Lung microvascular endothelial cell (primary cell): Measurements from ENCODE around the gene NACAD. TPM values are rescaled to one million over a fixed set of nuclear protein-coding genes. Genes with fewer than 3 reads are reported as not detected.

Source experiments
- DNase-seq, 2 donors: peaks; one replicate each; pipeline versions ENCODE4 v3.0.0 to v3.0.0-alpha.2; 2010; ENCODE audit warnings: low read depth in 2 of 2
- total RNA-seq: library from RNA; depleted of rRNA; stranded (reverse); fragments of >200 nt; gene quantifications from 2 replicates; pipeline ENCODE4 v1.2.1, GENCODE V29; 2014

Gene NACAD, protein sequence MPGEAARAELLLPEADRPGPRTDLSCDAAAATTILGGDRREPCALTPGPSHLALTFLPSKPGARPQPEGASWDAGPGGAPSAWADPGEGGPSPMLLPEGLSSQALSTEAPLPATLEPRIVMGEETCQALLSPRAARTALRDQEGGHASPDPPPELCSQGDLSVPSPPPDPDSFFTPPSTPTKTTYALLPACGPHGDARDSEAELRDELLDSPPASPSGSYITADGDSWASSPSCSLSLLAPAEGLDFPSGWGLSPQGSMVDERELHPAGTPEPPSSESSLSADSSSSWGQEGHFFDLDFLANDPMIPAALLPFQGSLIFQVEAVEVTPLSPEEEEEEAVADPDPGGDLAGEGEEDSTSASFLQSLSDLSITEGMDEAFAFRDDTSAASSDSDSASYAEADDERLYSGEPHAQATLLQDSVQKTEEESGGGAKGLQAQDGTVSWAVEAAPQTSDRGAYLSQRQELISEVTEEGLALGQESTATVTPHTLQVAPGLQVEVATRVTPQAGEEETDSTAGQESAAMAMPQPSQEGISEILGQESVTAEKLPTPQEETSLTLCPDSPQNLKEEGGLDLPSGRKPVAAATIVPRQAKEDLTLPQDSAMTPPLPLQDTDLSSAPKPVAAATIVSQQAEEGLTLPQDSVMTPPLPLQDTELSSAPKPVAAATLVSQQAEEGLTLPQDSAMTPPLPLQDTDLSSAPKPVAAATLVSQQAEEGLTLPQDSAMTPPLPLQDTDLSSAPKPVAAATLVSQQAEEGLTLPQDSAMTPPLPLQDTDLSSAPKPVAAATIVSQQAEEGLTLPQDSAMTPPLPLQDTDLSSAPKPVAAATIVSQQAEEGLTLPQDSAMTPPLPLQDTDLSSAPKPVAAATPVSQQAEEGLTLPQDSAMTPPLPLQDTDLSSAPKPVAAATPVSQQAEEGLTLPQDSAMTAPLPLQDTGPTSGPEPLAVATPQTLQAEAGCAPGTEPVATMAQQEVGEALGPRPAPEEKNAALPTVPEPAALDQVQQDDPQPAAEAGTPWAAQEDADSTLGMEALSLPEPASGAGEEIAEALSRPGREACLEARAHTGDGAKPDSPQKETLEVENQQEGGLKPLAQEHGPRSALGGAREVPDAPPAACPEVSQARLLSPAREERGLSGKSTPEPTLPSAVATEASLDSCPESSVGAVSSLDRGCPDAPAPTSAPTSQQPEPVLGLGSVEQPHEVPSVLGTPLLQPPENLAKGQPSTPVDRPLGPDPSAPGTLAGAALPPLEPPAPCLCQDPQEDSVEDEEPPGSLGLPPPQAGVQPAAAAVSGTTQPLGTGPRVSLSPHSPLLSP (N-terminal part only)
- total RNA-seq: 0.44 and 0.79 TPM in 2 replicates

DNA sequence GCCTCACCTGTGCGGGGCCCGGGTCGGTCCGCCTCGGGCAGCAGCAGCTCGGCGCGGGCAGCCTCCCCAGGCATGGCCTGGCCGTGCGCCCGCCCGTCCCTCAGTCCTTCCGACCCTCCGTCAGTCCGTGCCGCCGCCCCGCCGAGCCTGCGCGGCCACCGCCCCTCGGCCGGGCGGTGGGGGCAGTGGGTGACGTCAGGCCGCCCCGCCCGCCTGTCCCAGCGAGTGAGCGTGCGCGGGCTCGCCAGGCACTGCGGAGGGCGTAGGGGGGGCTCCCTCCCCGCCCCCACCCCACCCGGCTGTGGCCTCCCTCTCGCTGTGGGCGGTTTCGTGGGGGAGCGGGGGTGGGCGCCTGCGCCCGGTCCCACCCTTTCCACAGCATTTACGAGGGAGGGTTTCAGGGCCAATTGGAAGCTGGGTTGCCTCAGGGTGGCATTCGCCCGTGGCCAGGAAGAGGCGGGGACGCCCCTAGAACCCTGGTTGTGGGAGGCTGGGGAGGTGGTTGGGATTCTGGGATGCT, at the start of gene NACAD:
NACAD (minus strand) TSS at position 149 of the 520 bp plus-strand sequence; CDS start at position 74, 75 bp downstream.
- DNase-seq: peak in 1 of 2 donors; percentile 57

DNA sequence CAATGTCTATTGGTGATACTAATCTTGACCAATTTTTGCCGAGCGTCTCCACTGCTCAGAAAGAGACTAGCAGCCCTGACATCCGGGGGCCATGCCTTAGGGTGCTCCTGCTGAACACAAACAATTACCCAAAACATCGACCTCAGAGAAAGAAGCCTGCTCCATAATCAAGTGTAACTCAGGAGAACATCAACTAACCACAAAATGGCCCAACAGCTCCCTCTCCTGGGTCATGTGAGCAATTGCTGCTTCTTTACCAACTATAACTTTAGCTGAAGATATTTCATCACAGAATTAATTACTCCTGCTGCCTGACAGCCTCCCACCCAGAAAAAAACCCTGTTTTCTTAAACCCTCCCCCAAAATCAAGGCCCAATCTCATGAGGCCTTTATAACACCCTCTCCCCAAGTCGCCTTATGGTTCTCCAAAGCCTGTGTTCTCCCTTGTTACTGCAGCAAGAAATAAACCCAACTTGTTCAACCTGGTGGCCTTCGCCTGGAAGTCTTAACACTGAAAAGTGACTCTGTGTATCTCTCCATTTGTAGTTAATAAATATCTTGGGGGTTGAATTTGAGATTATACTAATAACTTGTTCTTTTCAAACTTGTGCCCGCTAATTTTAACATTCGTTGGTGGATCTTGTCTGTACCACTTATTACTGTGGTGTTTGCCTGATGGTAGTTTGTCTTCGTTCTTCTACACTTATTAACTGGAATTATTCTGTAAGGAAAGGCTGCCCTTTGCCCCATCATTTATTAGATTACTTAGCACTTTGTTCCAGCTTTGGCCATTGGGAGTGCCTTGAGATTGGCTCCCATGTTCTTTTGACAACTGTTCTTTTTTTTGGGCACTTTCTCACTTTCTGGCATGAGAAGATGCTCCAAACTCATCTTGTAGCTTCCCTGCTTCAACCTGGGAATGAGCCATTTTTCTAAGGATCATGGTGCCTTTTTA, 47.6 kb upstream of the NACAD start:
- peak; percentile 80 to 85 for DNase-seq

DNA sequence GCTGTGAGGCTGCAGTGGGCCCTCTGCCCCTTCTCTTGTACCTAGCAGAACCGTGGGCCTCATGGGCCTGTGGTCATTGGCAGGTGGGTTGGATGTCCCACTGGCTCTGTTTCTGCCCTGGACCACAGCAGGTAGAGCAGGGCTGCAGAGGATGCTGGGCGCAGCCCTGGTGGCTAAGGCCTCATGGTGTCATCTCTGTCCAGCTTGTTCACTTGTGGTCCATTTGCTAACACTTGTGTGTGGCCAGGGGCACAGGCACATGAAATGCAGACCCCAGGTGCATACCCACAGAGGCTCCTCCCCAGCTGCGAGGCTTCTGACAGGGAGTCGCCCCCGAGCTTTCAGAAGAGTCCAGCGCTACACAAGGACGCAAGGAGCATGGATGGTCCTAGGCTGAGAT, 45.1 kb upstream of the NACAD start:
- DNase-seq: no peak

DNA sequence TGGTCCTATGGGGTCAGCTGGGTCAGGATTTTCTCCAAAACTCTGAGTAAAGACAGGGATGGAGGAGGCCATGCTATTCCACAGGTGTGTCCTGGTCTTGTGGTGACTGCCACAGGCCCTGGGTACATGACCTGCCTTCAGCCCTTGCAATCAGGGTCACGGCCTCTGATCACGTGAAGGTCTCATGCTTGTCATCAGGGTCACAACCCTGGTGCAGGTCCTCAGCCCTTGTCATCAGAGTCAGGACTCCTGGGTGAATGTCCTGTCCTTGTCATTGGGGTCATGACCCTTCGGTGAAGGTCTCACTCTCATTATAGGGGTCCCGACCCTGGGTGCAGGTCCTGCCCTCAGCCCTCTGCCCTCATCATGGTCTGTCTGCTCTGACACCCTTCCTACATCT, 44.6 kb upstream of the NACAD start:
- DNase-seq: no peak

DNA sequence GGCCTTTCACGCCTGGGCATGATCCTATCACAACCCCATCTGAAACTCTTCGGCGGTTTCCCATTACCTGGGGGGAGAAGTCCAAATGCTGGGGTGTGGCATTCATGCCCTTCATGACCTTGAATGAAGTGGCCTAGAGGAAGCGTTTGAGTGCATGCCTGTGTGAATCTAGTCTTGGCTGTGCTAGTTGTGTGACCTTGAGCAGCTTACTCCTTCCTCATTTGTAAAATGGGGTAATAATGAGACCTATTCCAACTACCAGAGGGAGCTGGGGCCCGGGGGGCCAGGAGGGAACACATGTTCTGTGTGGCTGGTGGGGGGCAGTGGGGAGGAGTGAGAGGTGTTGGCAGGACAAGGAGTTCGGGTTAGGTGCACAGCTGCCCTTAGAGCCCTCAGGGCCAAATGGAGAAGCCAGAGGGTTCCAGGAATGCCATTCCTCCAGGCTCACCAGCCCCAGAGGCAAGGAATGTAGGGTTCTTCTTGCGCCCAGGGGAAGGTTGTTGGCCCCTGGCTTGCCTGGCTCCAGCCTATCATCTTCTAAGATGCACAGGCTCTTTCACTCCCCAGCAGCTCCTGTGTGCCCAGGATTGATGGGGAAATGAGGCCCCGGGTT, 44.0 kb upstream of the NACAD start:
- no peak for DNase-seq

DNA sequence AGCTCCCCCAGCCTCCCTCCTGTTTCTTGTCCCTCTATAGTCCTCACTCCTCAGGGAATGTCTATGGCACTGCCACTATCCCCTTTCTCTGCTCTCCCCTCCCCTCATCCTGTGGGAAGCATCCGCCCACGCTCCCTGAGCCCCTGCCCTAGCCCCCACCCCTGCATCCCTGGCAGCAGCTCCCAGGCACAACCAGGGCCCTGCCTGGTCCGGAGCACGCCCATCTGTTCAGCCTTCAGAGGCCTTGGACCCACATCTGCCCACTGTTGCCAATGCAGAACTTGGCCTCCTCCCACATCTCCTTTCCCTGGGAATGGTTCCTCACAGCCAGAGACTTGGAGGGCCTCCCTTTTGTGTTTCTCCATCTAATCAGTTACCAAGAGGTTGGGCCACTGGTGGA, 43.1 kb upstream of the NACAD start:
- DNase-seq: no peak

DNA sequence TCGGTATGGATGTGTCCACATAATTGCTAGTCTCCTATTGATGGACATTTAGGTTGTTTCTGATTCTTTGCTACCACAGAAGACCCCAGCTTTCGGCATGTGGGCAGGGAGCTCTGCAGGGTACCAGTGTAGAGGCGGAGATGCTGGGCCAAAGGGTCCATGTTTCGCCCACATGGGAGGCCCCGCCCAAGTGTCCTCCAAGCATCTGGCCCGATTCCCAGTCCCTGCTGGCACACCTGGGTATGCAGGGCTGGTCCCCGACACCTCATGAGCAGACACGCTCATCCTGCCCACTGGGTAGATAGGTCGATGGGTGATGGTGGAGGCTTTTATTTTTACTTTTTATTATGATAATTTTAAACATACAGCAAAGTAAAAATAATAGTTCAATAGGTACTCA, 42.1 kb upstream of the NACAD start:
- DNase-seq: no peak

DNA sequence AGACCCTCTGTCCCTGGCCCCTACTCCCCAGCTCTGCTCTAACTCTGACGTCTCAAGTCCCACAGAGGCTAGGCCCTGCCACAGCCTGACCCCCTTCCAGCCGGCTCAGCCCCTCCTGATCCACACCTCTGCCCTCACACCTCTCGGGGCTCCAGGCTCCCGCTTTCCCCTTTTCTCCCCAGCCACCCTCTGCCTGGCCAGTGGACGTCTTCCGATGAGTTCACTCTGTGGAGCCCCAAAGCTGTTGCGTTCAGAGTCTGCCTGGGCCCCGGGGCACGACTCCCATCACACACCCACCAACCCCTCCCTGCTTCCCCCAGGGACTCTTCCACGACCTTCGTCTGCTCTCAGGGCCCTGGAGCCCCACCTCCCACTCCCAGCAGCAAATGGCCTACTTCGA, 41.1 kb upstream of the NACAD start:
- DNase-seq: no peak

DNA sequence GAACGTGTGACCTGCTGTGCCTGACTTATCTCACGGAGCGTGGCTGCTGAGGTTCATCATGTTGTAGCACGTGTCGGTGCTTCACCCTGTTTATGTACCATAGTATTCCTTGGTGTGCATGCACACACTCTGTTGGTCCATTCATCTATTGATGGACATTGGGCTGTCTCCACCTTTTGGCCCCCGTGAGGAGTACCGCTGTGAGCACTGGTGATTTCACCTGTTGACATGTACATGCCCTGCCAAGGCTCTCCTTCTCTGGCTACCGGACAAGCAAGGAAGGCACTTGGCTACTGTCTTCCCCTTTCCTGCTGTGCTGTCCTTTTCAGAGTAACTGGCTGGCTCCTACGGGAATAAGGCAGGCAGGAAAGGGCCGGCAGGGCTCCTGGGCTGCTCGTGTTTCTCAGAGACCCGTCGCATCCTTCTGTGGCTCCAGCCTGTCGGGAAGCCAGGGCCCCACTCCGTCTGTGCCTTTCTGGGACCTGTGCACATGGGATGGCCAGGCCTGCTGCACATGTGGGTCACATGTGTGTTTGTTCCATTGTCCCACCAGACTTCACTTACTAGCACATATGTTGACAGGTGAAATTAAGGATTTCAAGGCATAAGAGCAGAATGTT, 40.5 kb upstream of the NACAD start:
- no peak for DNase-seq

DNA sequence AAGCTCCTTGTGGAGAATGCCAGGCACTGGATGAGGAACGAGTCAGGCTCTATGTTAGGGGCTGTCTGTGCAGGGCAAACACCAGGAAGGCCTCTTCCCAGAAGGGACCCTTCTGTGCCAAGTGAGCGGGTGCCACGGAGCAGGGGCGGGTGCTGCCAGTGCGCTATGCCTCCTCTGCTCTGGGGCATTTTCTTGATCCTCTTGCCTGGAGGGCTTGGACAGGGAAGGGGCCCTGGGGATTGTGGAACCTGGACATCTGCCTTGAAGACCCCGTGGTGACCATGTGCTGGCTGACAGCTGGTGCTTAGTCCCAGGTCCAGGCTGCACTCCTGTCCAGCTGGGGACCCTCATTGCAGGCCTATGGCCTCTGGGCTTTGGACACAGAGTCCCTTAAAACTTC, 38.2 kb upstream of the NACAD start:
- no peak for DNase-seq

DNA sequence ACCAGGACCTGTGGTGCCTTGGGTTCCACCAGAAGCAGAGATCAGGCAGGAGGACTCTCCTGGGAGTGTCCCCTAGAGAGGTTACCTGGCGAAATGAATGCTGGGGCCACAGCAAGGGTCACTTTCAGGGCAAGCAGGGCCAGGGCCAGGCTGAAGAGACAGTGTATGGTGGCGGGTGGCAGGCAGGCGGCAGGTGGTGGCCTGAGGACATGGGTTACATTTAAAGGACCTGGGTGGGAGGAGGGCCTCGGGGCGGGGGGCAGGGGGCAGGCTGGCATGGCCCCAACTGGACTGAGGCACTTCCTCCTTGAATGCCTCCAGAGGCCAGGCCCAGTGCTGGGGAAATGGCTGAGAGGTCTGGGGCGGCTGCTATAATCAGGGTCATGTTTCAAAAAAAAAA, 37.4 kb upstream of the NACAD start:
- DNase-seq: no peak

DNA sequence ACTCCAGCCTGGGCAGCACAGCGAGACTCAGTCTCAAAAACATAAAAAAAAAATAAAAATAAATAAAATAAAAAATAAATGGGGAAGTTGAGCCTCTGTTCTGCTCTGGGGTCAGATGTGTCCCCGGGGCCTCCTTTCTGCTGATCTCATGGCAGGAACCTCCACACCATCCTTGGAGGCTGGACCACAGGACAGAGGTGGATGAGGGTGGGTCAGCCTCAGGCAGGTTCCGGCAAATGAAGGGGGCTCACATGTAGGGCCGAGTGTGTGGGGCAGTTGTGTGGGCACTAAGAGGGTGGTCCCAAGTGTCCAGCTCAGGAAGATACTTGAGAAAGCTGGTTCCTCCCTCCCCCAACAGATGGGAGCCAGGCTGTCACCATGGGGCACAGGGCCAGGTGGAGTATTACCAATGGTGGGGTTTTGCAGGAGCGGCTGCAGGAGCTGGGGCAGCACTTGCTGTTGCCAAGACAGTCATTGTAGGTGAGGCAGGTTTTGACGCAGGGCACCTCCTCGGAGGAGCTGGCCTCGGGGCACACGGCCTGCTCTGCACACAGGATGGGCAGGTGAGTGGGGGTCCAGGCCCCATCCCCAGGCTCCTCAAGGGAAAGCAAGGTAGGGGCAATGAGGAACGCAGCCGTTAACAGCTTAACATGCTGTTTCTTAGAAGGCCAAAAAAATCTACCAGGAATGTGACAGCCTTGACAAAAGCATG, 36.6 kb upstream of the NACAD start:
- no peak for DNase-seq

DNA sequence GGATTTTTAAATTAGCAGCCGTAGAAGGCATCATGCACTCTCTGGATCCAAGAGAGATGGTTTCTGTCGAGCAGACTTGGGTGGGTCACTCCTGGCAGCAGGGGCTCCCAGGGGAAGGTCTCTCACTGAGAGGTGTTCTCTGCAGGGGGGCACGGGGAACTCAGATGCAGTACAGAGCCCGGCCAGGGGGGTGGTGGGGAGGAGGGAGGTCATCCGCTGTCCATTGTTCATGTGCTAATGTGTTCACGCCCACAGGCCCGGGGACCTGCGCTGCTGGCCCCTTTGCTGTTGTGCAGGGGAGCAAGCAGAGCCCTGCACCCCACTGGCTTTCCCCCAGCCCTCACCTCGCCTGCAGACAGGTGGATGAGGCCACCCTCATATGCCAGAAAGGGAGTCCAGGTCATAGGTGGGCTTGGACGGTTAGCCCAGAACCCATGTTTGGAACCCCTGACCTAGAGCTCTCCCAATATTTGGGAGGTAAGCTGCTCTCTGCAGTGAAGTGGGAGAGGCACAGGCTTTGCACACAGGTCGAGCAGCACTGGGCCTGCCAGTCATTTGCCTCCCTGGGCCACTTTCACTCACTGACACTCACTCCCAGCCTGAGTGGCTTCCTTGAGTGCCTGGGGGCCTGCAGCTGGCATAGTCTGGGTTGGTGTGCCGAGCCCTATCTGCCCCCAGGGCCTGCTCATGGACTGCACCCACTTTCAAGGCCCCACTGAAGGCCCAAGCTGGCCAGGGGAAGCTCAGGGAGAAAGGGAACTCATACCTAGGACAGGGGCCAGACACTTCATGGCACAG, 35.3 kb upstream of the NACAD start:
- no peak for DNase-seq

DNA sequence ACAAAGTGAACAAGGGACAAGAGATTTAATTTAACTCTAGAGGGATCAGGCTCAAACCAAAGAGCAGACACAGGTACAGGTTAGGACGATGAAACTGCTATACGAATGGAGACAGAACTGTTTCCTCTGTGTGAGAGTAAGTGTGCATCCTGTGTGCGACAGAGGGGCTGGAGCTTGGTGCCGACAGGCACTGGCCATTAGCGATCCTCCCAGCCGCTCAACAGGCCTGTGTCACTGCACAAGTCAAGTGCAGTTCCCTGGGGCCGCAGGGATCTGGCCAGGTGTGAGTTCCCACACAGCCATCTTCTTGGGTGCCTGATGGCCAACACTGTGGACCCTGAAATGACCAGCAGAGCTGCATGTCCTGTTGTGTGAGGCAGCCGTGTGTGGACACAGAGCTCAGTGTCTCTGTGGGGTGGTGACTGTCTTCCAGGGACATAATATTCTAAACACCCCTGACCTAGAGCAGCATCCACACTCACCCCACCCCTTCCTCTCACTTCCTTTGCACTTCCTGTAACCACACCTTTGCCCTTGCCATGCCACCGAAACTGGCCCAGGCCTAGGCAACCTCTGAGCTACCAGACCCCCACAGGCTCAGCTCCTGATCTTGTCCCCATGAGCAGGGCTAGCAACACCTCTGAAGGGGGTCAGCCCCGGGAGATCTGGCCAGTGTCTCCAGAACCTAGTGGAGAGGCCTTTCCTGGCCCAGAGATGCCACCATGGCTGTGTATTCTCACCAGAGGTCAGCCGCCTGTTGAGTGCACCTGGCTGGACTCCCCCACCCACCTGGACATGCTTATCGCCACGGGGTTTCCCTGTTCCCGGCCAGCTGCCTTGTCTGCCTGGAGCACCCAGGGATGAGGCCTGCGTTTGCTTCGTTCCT, 34.4 kb upstream of the NACAD start:
- no peak for DNase-seq

DNA sequence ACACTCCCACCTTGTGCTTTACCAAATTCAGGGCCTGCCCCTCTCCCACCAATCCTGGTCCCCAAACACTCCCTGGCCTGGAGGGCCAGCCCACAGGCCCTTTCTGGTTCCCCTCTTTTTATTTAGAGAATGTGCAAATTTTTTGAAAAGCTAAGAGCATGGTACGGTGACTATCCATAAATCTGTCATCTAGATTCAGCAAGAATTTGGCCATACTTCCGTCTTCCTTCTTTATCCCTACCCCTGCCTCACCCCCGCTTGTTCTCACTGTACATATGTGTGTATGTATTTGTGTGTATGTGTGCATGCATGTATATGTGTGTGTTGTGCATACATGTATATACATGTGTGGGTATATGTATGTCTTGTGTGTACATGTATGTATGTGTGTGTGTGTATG, 30.8 kb upstream of the NACAD start:
- DNase-seq: no peak

DNA sequence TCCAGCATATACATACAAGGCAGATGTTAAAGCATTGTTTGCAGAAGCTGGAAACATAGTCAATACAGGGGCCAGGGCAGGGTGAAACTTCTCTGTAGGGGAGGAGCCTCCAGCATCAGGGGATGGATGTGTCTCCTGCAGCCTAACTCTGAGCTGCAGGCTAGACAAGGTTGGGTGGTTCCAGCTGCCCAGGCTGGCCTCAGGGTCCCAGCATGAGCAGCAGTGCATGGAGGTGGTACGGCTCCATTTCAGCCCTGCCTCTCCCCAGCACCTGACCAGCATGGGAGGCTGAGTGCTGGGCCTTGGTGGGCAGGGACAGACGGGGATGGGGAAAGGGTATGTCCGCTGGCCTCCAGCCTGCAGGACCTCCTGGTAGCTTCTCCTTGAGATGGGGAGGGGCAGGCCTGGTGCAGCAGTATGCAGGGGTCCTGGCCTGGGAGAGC, 30.1 kb upstream of the NACAD start:
- no peak for DNase-seq

DNA sequence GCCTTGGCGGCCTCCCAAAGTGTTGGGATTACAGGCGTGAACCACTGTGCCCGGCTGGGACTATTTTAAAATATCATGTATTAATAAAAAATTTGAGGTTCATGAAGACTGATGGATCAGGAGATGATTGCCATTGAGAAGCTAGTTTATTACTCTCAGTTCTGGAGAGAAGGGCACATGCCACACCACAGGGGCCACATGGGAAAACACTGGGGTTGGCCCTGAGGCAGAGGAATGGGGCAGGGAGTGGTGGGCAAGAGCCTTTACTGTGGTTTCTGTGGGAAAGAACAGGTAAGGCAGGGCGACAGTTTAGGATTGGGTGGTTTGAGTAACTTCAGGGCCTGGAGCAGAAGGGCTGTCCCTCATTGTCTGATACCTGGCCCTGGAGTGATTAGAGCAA, 29.5 kb upstream of the NACAD start:
- DNase-seq: no peak
